ENCODE data around the gene EPB42. TPM values are rescaled to one million over a fixed set of nuclear protein-coding genes. Genes with fewer than 3 reads are reported as not detected.

The EPB42 gene
- total RNA-seq, 1 experiment from 2014 or later: 0.10 TPM

DNA sequence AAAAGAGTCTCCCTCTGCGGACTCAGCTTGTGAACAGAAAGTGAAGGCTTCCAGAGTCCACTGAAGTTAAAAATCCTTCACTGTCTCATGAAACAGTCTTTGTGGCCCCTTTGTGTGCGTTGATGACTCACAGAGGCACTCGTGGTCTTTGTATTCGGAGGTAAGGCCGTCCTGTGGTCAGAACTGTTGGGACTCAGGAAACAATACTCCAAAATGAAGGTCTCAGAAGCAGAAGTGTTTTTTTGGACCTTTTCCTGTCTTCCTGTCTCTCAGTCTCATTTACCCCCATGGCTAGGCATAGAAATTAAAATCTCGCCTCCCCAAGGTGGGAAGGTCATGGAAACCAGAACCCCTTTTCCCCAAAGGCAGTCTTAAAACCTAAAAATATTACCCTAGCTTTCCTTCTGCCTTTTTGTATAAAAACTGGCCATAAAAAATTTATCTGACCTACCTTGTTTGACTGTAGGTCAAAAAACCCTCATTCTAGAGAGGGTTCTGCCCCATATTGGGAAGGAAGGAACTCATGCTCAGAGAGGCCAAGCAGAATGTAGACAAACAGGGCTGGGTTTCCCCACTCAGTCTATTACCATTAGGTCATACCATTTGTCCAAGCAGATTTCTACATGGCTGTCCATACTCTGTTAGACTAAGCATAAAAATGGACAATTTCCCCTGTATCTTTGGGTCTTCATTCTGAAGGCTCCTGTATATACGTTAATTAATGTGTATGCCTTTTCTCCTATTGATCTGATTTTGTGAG, 19.1 kb upstream of the EPB42 start:
- Histone ChIP-seq H3K4me3 (ENCODE audit: low read depth in 2 of 2, low read length in 2 of 2) (no peak overlapping the region), H3K4me1 (ENCODE audit: control insufficient read depth, insufficient read depth, low read length) (no peaks in the 10 kb centered on the region), H3K27ac (ENCODE audit: low read length) (no peak overlapping the region), H3K9me3 (ENCODE audit: control insufficient read depth, insufficient read depth, low read depth, low read length) (no peaks in the 10 kb centered on the region), H3K27me3 (ENCODE audit: control insufficient read depth, insufficient read depth, low read length) (peaks cover 14% of the 10 kb centered on the region; the same call in 1 of the 2 replicates), H3K36me3 (ENCODE audit: control insufficient read depth, insufficient read depth, low read length) (no peaks in the 10 kb centered on the region)
- in situ Hi-C loops (cut with HindIII; ENCODE audit: low pct_unique_long_range_greater_than_20kb, low sequenced_read_pairs) (no loop called here), intact Hi-C loops (cut with micrococcal nuclease; ENCODE audit: unreplicated experiment) (no loop called here)
- ChIA-PET POLR2A (no interaction called here), CTCF (no interaction called here)
- no peak for DNase-seq (ENCODE audit: low read depth, low spot score)
- BruUV-seq (replicated peaks): no TSS peak
- ATAC-seq: no peak
- TF ChIP-seq, protein P1, sequence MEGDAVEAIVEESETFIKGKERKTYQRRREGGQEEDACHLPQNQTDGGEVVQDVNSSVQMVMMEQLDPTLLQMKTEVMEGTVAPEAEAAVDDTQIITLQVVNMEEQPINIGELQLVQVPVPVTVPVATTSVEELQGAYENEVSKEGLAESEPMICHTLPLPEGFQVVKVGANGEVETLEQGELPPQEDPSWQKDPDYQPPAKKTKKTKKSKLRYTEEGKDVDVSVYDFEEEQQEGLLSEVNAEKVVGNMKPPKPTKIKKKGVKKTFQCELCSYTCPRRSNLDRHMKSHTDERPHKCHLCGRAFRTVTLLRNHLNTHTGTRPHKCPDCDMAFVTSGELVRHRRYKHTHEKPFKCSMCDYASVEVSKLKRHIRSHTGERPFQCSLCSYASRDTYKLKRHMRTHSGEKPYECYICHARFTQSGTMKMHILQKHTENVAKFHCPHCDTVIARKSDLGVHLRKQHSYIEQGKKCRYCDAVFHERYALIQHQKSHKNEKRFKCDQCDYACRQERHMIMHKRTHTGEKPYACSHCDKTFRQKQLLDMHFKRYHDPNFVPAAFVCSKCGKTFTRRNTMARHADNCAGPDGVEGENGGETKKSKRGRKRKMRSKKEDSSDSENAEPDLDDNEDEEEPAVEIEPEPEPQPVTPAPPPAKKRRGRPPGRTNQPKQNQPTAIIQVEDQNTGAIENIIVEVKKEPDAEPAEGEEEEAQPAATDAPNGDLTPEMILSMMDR (IDR thresholded peaks at IDR 0.05): no peak
- no peak for TF ChIP-seq TCF7L2 (IDR thresholded peaks at IDR 0.05; ENCODE audit: low read depth, low read length)
- TF ChIP-seq POLR2AphosphoS5 (IDR thresholded peaks at IDR 0.05; ENCODE audit: low read depth, low read length): no peak
- TF ChIP-seq, protein P2, sequence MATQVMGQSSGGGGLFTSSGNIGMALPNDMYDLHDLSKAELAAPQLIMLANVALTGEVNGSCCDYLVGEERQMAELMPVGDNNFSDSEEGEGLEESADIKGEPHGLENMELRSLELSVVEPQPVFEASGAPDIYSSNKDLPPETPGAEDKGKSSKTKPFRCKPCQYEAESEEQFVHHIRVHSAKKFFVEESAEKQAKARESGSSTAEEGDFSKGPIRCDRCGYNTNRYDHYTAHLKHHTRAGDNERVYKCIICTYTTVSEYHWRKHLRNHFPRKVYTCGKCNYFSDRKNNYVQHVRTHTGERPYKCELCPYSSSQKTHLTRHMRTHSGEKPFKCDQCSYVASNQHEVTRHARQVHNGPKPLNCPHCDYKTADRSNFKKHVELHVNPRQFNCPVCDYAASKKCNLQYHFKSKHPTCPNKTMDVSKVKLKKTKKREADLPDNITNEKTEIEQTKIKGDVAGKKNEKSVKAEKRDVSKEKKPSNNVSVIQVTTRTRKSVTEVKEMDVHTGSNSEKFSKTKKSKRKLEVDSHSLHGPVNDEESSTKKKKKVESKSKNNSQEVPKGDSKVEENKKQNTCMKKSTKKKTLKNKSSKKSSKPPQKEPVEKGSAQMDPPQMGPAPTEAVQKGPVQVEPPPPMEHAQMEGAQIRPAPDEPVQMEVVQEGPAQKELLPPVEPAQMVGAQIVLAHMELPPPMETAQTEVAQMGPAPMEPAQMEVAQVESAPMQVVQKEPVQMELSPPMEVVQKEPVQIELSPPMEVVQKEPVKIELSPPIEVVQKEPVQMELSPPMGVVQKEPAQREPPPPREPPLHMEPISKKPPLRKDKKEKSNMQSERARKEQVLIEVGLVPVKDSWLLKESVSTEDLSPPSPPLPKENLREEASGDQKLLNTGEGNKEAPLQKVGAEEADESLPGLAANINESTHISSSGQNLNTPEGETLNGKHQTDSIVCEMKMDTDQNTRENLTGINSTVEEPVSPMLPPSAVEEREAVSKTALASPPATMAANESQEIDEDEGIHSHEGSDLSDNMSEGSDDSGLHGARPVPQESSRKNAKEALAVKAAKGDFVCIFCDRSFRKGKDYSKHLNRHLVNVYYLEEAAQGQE (IDR thresholded peaks at IDR 0.05; ENCODE audit: insufficient read depth in 1 of 2, low read depth in 2 of 2, low read length in 1 of 2): no peak
- no peak for TF ChIP-seq SIN3A (IDR thresholded peaks at IDR 0.05; ENCODE audit: borderline replicate concordance, insufficient read depth, low read depth, low read length)

DNA sequence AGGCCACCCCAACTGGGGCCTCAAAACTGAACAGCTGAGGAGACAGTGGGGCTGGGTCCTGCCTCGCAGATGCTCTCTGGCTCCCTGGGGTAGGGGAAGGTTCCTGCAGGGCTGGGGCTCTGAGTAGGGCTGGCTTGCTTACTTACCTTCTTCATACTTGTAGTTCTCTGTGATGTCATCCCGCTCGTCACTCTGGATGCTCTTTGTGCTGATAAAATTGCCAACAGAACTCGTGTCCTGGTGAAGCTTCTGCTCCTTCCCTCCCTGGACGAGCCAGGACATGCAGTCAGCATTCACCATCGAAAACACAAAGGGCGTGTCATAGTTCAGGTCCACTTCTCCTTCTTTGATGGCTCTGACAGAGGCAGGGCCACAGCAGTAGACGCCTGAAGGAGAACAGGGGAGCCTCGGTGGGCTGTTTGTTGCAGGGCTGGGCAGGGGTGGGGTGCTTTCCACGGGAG, 17.9 kb upstream of the EPB42 start:
- ChIA-PET CTCF (interaction anchor here (0.6 kb wide), 1 partner anchor 12 kb away, joined by 3 read pairs; no protein-coding TSS in a partner anchor), POLR2A (no interaction called here)
- no TSS peak for BruUV-seq (replicated peaks)
- Histone ChIP-seq H3K36me3 (ENCODE audit: control insufficient read depth, insufficient read depth, low read length) (no peaks in the 10 kb centered on the region), H3K27me3 (ENCODE audit: control insufficient read depth, insufficient read depth, low read length) (peaks cover 10% of the 10 kb centered on the region; the same call in 1 of the 2 replicates), H3K4me1 (ENCODE audit: control insufficient read depth, insufficient read depth, low read length) (no peaks in the 10 kb centered on the region), H3K9me3 (ENCODE audit: control insufficient read depth, insufficient read depth, low read depth, low read length) (no peaks in the 10 kb centered on the region), H3K27ac (ENCODE audit: low read length) (no peak overlapping the region), H3K4me3 (ENCODE audit: low read depth in 2 of 2, low read length in 2 of 2) (no peak overlapping the region)
- no peak for ATAC-seq
- intact Hi-C loops (cut with micrococcal nuclease; ENCODE audit: unreplicated experiment) (no loop called here), in situ Hi-C loops (cut with HindIII; ENCODE audit: low pct_unique_long_range_greater_than_20kb, low sequenced_read_pairs) (no loop called here)
- TF ChIP-seq, protein P1 (IDR thresholded peaks at IDR 0.05): no peak
- TF ChIP-seq, protein P2 (IDR thresholded peaks at IDR 0.05; ENCODE audit: insufficient read depth in 1 of 2, low read depth in 2 of 2, low read length in 1 of 2): no peak
- no peak for TF ChIP-seq SIN3A (IDR thresholded peaks at IDR 0.05; ENCODE audit: borderline replicate concordance, insufficient read depth, low read depth, low read length)
- no peak for TF ChIP-seq POLR2AphosphoS5 (IDR thresholded peaks at IDR 0.05; ENCODE audit: low read depth, low read length)
- TF ChIP-seq TCF7L2 (IDR thresholded peaks at IDR 0.05; ENCODE audit: low read depth, low read length): no peak
- no peak for DNase-seq (ENCODE audit: low read depth, low spot score)
